Smooth muscle cell (in vitro differentiated cells): Measurements from ENCODE around the gene DIAPH2. TPM values are rescaled to one million over a fixed set of nuclear protein-coding genes. Genes with fewer than 3 reads are reported as not detected.

Source experiments
- DNase-seq: peaks from one replicate; lab custom pipeline; 2025; ENCODE audit not compliant: unreplicated experiment; lab: John Stamatoyannopoulos, UW
- H2AFZ ChIP-seq: fragments of 200-600 bp; sonication (generic); 2 replicates; pipeline ENCODE4 v1.6.0; 2016; ENCODE audit warnings: antibody characterized with exemption, low read depth, mild to moderate bottlenecking
- H3F3A ChIP-seq: fragments of 200-600 bp; sonication (generic); 2 replicates; pipeline ENCODE4 v1.6.0; 2017; ENCODE audit warnings: antibody characterized with exemption, low read depth
- H3K27ac ChIP-seq: fragments of 200-600 bp; sonication (generic); 2 replicates; pipeline ENCODE4 v1.5.1; 2016; ENCODE audit warnings: low read depth, mild to moderate bottlenecking
- H3K27me3 ChIP-seq: fragments of 200-600 bp; sonication (generic); 2 replicates; pipeline ENCODE4 v1.6.1; 2016; ENCODE audit warnings: low read depth, mild to moderate bottlenecking
- H3K36me3 ChIP-seq: fragments of 200-600 bp; sonication (generic); 2 replicates; pipeline ENCODE4 v1.5.1; 2016; ENCODE audit warnings: low read depth
- H3K4me1 ChIP-seq: fragments of 200-600 bp; sonication (generic); 2 replicates; pipeline ENCODE4 v1.5.1; 2016; ENCODE audit warnings: low read depth
- H3K4me2 ChIP-seq: fragments of 200-600 bp; sonication (generic); 2 replicates; pipeline ENCODE4 v1.6.0; 2016; ENCODE audit warnings: mild to moderate bottlenecking
- H3K4me3 ChIP-seq: fragments of 200-600 bp; sonication (generic); 2 replicates; pipeline ENCODE4 v1.5.1; 2016; ENCODE audit warnings: mild to moderate bottlenecking
- H3K79me2 ChIP-seq: fragments of 200-600 bp; sonication (generic); 2 replicates; pipeline ENCODE4 v1.6.0; 2016; ENCODE audit warnings: low read depth, mild to moderate bottlenecking
- H3K9ac ChIP-seq: fragments of 200-600 bp; sonication (generic); 2 replicates; pipeline ENCODE4 v1.6.0; 2016; ENCODE audit warnings: low read depth
- H3K9me3 ChIP-seq: fragments of 200-600 bp; sonication (generic); replicated peaks from 2 replicates; pipeline ENCODE4 v1.5.1; 2016; ENCODE audit warnings: low read depth
- H4K20me1 ChIP-seq: fragments of 200-600 bp; sonication (generic); 2 replicates; pipeline ENCODE4 v1.6.0; 2016; ENCODE audit warnings: low read depth
- WGBS: methylation state at CpG from one replicate; pipeline ENCODE4 v1.1.7; 2016; ENCODE audit warnings: low lambda C conversion rate; 5-methylcytosine and 5-hydroxymethylcytosine counted together
- polyA plus RNA-seq: library from polyadenylated mRNA; unstranded; fragments of >200 nt; fragmentation: Nextera tagmentation; extraction: Ambion mirVana; gene quantifications from 2 replicates; pipeline ENCODE4 v1.2.1, GENCODE V29; 2016
- total RNA-seq: library from RNA; depleted of rRNA; stranded (reverse); fragments of >200 nt; gene quantifications from 2 replicates; pipeline ENCODE4 v1.2.3, GENCODE V29; 2014
- TF ChIP-seq, protein P1 (sequence below): fragments of 200-600 bp; sonication (generic); IDR thresholded peaks from 2 replicates; pipeline ENCODE4 v1.5.1; 2017; ENCODE audit warnings: borderline replicate concordance, mild to moderate bottlenecking, antibody characterized with exemption; ENCODE audit not compliant: insufficient read depth, poor library complexity, severe bottlenecking

Gene DIAPH2
- 19.9 and 25.7 TPM in 2 replicates for total RNA-seq
- 12.8 and 13.8 TPM in 2 replicates for polyA plus RNA-seq

DNA sequence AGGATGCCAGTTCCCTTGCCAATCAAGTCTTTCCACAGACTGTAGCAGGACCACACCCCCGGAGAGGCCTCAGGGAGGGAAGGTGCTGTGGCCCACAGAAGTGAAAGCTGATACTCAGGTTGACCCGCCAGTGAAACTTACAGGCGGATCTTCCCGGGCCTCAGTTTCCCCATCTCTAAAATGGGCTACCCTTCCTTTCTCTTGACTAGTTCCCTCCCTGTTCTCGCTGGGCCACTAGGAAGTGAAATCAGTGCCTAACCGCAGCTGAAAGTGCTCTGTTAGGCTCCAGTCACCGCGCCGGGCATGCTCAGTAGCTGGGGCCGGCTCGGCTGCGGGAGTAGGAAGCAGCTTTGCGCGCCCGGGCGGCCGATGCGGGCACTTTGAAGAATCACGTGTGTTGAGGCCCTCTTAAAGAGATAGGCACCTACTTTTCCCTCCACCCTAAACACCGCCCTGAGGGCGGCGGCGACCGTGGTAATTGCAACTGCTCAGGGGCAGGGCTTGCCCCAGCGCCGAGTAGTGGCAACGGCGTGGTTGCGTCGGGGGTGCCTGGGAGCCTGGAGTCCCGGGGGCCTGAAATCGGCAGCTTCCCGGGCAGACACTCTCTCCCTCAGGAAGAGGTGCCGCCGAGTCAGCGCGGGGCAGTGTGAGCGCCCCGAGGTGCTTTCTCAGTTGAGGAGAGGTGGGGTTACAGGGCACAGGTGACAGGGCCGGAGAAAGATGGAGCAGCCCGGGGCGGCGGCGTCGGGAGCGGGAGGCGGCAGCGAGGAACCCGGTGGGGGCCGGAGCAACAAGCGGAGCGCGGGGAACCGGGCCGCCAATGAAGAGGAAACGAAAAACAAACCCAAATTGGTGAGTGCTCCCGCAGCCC lies at the start of gene DIAPH2:
TSS of gene DIAPH2 (plus strand) at position 504 of the 871 bp plus-strand sequence.
- peak within 1 kb of the TSS; percentile 64 for H3K9ac ChIP-seq
- peaks cover 18% of the 10 kb centered on the region for H3K79me2 ChIP-seq
- H3K27me3 ChIP-seq, result no peaks in the 10 kb centered on the region
- H3K4me2 ChIP-seq, result peak within 1 kb of the TSS; percentile 98
- no peaks in the 10 kb centered on the region for H3F3A ChIP-seq
- DNase-seq, result peak; percentile 26
- TF ChIP-seq, protein P1, sequence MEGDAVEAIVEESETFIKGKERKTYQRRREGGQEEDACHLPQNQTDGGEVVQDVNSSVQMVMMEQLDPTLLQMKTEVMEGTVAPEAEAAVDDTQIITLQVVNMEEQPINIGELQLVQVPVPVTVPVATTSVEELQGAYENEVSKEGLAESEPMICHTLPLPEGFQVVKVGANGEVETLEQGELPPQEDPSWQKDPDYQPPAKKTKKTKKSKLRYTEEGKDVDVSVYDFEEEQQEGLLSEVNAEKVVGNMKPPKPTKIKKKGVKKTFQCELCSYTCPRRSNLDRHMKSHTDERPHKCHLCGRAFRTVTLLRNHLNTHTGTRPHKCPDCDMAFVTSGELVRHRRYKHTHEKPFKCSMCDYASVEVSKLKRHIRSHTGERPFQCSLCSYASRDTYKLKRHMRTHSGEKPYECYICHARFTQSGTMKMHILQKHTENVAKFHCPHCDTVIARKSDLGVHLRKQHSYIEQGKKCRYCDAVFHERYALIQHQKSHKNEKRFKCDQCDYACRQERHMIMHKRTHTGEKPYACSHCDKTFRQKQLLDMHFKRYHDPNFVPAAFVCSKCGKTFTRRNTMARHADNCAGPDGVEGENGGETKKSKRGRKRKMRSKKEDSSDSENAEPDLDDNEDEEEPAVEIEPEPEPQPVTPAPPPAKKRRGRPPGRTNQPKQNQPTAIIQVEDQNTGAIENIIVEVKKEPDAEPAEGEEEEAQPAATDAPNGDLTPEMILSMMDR, result no peak
- no peaks in the 10 kb centered on the region for H4K20me1 ChIP-seq
- peak within 1 kb of the TSS; percentile 86 for H3K4me3 ChIP-seq
- 15% methylated on average over 57 of the region's 57 CpGs for WGBS
- H3K9me3 ChIP-seq, result no peaks in the 10 kb centered on the region
- H3K4me1 ChIP-seq, result peaks cover 13% of the 10 kb centered on the region
- peak within 1 kb of the TSS; percentile 50 for H3K27ac ChIP-seq
- peak within 1 kb of the TSS; percentile 98 for H2AFZ ChIP-seq
- no peaks in the 10 kb centered on the region for H3K36me3 ChIP-seq

DNA sequence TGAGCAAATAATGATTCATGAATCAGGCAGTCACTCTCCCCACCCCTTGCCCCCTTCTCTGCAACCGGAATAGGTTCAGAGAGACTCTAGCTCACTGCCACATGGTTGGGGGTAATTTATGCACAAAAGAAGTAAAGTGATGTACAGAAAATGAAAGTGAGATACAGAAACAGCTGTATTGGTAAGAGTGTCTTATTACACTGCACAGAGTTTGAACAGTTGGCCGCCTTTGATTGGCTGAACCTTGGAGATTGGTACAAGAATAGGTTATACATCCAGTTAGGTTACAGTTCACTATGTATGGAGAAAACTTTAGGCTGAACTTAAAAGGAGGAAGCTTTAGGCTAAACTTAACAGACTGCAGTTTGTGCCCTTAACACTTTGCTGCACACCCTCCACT lies 34.6 kb upstream of the DIAPH2 start:
- DNase-seq, result no peak
- Histone ChIP-seq H3K4me1 (no peaks in the 10 kb centered on the region), H3F3A (no peaks in the 10 kb centered on the region), H4K20me1 (no peaks in the 10 kb centered on the region), H3K27me3 (no peaks in the 10 kb centered on the region), H3K4me3 (no peak overlapping the region), H2AFZ (no peak overlapping the region), H3K9me3 (no peaks in the 10 kb centered on the region), H3K9ac (no peak overlapping the region), H3K79me2 (no peaks in the 10 kb centered on the region), H3K36me3 (no peaks in the 10 kb centered on the region), H3K27ac (no peak overlapping the region), H3K4me2 (no peak overlapping the region)
- TF ChIP-seq, protein P1, result no peak
- WGBS, result 92% methylated on average over 2 of the region's 2 CpGs

DNA sequence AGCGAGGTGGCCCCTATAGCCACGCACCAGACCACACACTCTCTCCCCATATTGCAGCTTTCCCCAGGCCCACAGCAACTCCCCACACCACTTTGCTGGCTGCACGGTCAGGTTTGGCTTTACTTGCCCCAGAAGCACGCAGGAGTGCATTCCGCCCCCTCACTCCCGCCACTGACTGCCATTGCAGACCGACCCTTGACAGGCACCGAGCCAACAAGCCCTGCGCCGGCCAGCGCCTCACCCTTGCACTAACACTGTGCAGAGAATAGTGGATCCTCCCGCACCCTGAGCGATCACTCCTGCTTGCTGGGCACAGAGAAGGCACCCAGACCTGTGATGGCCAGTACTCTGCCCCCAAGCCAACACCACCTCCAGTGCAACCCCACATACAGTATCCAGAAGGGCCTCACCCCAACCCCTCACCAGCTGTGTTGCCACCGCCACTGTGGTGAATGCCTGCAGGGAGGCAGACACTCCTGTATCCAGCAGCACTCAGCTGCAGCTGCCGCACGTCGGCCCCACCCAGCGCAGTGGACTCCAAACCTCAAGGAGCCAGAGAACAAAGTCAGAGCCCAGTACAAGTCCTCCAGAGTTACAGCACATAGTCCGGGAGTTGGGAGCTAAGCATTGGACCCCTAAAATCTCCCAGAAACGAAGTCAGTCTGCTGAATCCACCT lies 28.6 kb upstream of the DIAPH2 start:
- Histone ChIP-seq H3F3A (no peaks in the 10 kb centered on the region), H3K4me1 (no peaks in the 10 kb centered on the region), H4K20me1 (no peaks in the 10 kb centered on the region), H3K4me3 (no peak overlapping the region), H2AFZ (no peak overlapping the region), H3K27me3 (no peaks in the 10 kb centered on the region), H3K79me2 (no peaks in the 10 kb centered on the region), H3K4me2 (no peak overlapping the region), H3K36me3 (no peaks in the 10 kb centered on the region), H3K9ac (no peak overlapping the region), H3K27ac (no peak overlapping the region), H3K9me3 (no peaks in the 10 kb centered on the region)
- TF ChIP-seq, protein P1, result no peak
- no peak for DNase-seq
- 83% methylated on average over 20 of the region's 20 CpGs for WGBS
